ENCODE measurements around the gene AXIN1.
"Not testable (repeated sequence)": the region's sequence is repeated elsewhere in the genome, so short reads cannot be mapped to it uniquely, and the experiment has no call there.

The AXIN1 gene

DNA sequence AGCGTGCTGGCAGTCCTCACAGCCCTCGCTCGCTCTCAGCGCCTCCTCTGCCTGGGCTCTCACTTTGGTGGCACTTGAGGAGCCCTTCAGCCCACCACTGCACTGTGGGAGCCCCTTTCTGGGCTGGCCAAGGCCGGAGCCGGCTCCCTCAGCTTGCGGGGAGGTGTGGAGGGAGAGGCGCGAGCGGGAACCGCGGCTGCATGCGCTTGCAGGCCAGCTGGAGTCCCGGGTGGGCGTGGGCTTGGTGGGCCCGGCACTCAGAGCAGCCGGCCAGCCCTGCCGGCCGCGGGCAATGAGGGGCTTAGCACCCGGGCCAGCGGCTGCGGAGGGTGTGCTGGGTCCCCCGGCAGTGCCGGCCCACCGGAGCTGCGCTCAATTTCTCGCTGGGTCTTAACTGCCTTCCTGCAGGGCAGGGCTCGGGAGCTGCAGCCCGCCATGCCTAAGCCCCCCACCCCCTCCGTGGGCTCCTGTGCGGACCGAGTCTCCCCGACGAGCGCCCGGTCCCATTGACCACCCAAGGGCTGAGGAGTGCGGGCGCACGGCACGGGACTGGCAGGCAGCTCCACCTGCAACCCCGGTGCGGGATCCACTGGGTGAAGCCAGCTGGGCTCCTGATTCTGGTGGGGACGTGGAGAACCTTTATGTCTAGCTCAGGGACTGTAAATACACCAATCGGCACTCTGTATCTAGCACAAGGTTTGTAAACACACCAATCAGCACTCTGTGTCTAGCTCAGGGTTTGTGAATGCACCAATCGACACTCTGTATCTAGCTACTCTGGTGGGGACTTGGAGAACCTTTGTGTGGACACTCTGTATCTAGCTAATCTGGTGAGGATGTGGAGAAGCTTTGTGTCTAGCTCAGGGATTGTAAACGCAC lies 11.2 kb downstream of the AXIN1 start:
- not testable (repeated sequence) for H3K4me3 ChIP-seq (ENCODE audit: low read length)
- peaks cover 18% of the 10 kb centered on the region for H3K36me3 ChIP-seq (ENCODE audit: control insufficient read depth, low read depth, low read length)

GRCh38 chr16:340370-341091 lies 12.0 kb downstream of the AXIN1 start:
- no peaks in the 10 kb centered on the region for H3K4me1 ChIP-seq (ENCODE audit: control insufficient read depth, low read depth, low read length)
- H3K9ac ChIP-seq (ENCODE audit: low read length), result no peak overlapping the region
- H3K27ac ChIP-seq (ENCODE audit: low read length), result no peak overlapping the region

More for the DNA sequence above, 11.2 kb downstream of the AXIN1 start:
- H3K27me3 ChIP-seq (ENCODE audit: control insufficient read depth, insufficient read depth, low read length); H3K4me1 ChIP-seq (ENCODE audit: control insufficient read depth, low read depth, low read length); H3K9me3 ChIP-seq (ENCODE audit: control insufficient read depth, low read depth, low read length); H3K27ac ChIP-seq (ENCODE audit: low read length); H3K9ac ChIP-seq (ENCODE audit: low read length): not testable (repeated sequence)

DNA sequence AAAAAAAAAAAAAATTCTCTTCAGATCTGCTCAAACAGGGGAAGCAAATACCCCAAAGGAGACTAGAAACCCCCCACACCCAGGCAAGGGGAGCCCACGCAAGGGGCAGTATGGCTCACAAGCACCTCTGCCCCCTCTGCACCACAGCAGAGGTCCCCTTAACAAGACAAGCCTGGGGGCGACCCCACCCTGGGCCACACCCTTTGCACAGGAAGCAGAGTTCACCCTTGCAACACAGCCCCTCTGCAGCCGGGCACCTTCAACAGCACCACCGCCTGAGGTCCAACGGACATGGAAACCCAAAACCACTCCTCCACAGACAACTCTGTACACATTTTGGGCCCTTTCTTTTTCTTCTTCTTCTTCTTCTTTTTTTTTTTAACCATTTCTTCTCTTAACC lies 12.8 kb downstream of the AXIN1 start:
- Histone ChIP-seq H3K4me1 (ENCODE audit: control insufficient read depth, low read depth, low read length) (no peaks in the 10 kb centered on the region), H3K36me3 (ENCODE audit: control insufficient read depth, low read depth, low read length) (peaks cover 2% of the 10 kb centered on the region), H3K4me3 (ENCODE audit: low read length) (no peak overlapping the region), H3K9me3 (ENCODE audit: control insufficient read depth, low read depth, low read length) (no peaks in the 10 kb centered on the region), H3K9ac (ENCODE audit: low read length) (no peak overlapping the region), H3K27ac (ENCODE audit: low read length) (no peak overlapping the region), H3K27me3 (ENCODE audit: control insufficient read depth, insufficient read depth, low read length) (no peaks in the 10 kb centered on the region)

More at GRCh38 chr16:340370-341091, 12.0 kb downstream of the AXIN1 start:
- Histone ChIP-seq H3K9me3 (ENCODE audit: control insufficient read depth, low read depth, low read length) (no peaks in the 10 kb centered on the region), H3K36me3 (ENCODE audit: control insufficient read depth, low read depth, low read length) (peaks cover 10% of the 10 kb centered on the region), H3K27me3 (ENCODE audit: control insufficient read depth, insufficient read depth, low read length) (no peaks in the 10 kb centered on the region), H3K4me3 (ENCODE audit: low read length) (no peak overlapping the region)

DNA sequence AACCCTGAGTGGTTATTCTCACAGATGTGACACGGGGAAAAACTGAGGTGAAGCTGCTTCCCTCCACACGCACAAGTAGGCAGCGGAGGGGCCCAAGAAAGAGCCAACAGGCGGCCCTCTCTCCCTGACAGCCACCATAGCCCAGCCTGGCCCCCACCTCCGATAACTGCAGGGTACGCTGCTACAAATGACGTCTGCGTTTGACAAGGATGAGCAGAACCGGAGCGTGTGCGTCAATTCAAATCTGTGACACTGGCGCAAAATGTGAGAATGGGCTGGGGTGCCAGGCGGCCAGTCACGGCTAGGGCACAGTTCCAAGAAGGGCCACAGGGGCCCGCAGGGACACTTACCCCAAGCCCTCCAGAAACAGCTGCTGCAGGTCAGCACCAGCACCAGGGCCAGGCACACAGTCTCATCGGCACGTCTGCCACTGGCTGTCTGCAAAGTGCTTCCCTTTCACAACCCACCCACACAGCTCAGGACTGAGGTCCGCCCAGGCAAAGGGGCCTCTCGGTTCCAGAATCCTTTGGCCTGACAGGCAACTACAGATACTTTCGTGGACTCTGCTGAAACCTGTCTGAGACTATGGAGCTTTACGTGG lies 14.4 kb downstream of the AXIN1 start:
- H3K27ac ChIP-seq (ENCODE audit: low read length), result no peak overlapping the region
- no peak overlapping the region for H3K9ac ChIP-seq (ENCODE audit: low read length)
- H3K36me3 ChIP-seq (ENCODE audit: control insufficient read depth, low read depth, low read length), result no peaks in the 10 kb centered on the region
- H3K9me3 ChIP-seq (ENCODE audit: control insufficient read depth, low read depth, low read length), result no peaks in the 10 kb centered on the region
- H3K4me1 ChIP-seq (ENCODE audit: control insufficient read depth, low read depth, low read length), result no peaks in the 10 kb centered on the region
- no peak overlapping the region for H3K4me3 ChIP-seq (ENCODE audit: low read length)
- H3K27me3 ChIP-seq (ENCODE audit: control insufficient read depth, insufficient read depth, low read length), result no peaks in the 10 kb centered on the region

- no peaks in the 10 kb centered on the region for H3K36me3 ChIP-seq (ENCODE audit: control insufficient read depth, low read depth, low read length)
- no peak overlapping the region for H3K4me3 ChIP-seq (ENCODE audit: low read length)
- H3K4me1 ChIP-seq (ENCODE audit: control insufficient read depth, low read depth, low read length), result no peaks in the 10 kb centered on the region
- H3K27me3 ChIP-seq (ENCODE audit: control insufficient read depth, insufficient read depth, low read length), result no peaks in the 10 kb centered on the region
- no peaks in the 10 kb centered on the region for H3K9me3 ChIP-seq (ENCODE audit: control insufficient read depth, low read depth, low read length)
- H3K9ac ChIP-seq (ENCODE audit: low read length), result no peak overlapping the region
- H3K27ac ChIP-seq (ENCODE audit: low read length), result no peak overlapping the region
Observed at GRCh38 chr16:337437-337836, 15.1 kb downstream of the AXIN1 start.

- Histone ChIP-seq H3K27me3 (ENCODE audit: control insufficient read depth, insufficient read depth, low read length) (no peaks in the 10 kb centered on the region), H3K36me3 (ENCODE audit: control insufficient read depth, low read depth, low read length) (no peaks in the 10 kb centered on the region), H3K9me3 (ENCODE audit: control insufficient read depth, low read depth, low read length) (no peaks in the 10 kb centered on the region), H3K9ac (ENCODE audit: low read length) (no peak overlapping the region), H3K27ac (ENCODE audit: low read length) (no peak overlapping the region), H3K4me1 (ENCODE audit: control insufficient read depth, low read depth, low read length) (no peaks in the 10 kb centered on the region), H3K4me3 (ENCODE audit: low read length) (no peak overlapping the region)
Observed at GRCh38 chr16:336269-336668, 16.3 kb downstream of the AXIN1 start.

- H3K9ac ChIP-seq (ENCODE audit: low read length); H3K27me3 ChIP-seq (ENCODE audit: control insufficient read depth, insufficient read depth, low read length); H3K4me1 ChIP-seq (ENCODE audit: control insufficient read depth, low read depth, low read length); H3K4me3 ChIP-seq (ENCODE audit: low read length); H3K27ac ChIP-seq (ENCODE audit: low read length); H3K36me3 ChIP-seq (ENCODE audit: control insufficient read depth, low read depth, low read length); H3K9me3 ChIP-seq (ENCODE audit: control insufficient read depth, low read depth, low read length): not testable (repeated sequence)
Observed at GRCh38 chr16:334861-335632, 17.5 kb downstream of the AXIN1 start.

- not testable (repeated sequence) for H3K9ac ChIP-seq (ENCODE audit: low read length); H3K36me3 ChIP-seq (ENCODE audit: control insufficient read depth, low read depth, low read length); H3K27me3 ChIP-seq (ENCODE audit: control insufficient read depth, insufficient read depth, low read length); H3K27ac ChIP-seq (ENCODE audit: low read length); H3K9me3 ChIP-seq (ENCODE audit: control insufficient read depth, low read depth, low read length); H3K4me3 ChIP-seq (ENCODE audit: low read length); H3K4me1 ChIP-seq (ENCODE audit: control insufficient read depth, low read depth, low read length)
Observed at GRCh38 chr16:334164-334832, 18.2 kb downstream of the AXIN1 start.

DNA sequence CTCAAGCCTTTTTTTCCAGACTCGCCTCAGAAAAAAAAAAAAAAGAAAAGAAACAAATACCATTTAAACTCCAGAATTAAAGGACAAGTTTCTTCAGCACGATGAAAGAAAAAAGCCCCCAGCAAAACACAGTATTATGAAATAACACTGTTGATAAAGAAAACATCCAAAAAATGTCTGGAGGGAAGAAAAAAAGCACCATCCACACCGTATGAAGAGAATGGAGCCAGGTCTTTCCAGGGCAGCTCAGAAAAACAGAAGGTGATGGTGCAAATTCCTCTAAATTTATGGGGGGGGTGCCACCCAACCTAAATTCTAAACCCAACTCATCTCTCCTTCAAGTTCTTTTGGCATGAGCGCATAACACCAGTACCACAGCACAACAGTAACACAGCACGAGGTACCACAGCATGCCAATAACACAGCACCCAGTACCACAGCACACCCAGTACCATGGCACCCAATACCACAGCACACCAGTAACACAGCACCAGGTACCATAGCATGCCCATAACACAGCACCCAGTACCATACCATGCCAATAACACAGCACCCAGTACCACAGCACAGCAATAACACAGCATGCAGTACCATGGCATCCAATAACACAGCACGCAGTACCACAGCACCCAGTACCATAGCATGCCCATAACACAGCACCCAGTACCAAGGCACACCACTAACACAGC lies 19.0 kb downstream of the AXIN1 start:
- H3K9ac ChIP-seq (ENCODE audit: low read length), result no peak overlapping the region
- H3K27ac ChIP-seq (ENCODE audit: low read length), result no peak overlapping the region
- H3K4me1 ChIP-seq (ENCODE audit: control insufficient read depth, low read depth, low read length), result no peaks in the 10 kb centered on the region
- H3K36me3 ChIP-seq (ENCODE audit: control insufficient read depth, low read depth, low read length), result no peaks in the 10 kb centered on the region
- no peaks in the 10 kb centered on the region for H3K9me3 ChIP-seq (ENCODE audit: control insufficient read depth, low read depth, low read length)
- H3K27me3 ChIP-seq (ENCODE audit: control insufficient read depth, insufficient read depth, low read length), result no peaks in the 10 kb centered on the region
- H3K4me3 ChIP-seq (ENCODE audit: low read length), result no peak overlapping the region

GRCh38 chr16:331181-331814 lies 21.2 kb downstream of the AXIN1 start:
- not testable (repeated sequence) for H3K4me1 ChIP-seq (ENCODE audit: control insufficient read depth, low read depth, low read length); H3K27ac ChIP-seq (ENCODE audit: low read length); H3K9me3 ChIP-seq (ENCODE audit: control insufficient read depth, low read depth, low read length); H3K4me3 ChIP-seq (ENCODE audit: low read length); H3K27me3 ChIP-seq (ENCODE audit: control insufficient read depth, insufficient read depth, low read length); H3K36me3 ChIP-seq (ENCODE audit: control insufficient read depth, low read depth, low read length); H3K9ac ChIP-seq (ENCODE audit: low read length)
